Measurements from ENCODE around the gene PLCB2. TPM values are rescaled to one million over a fixed set of nuclear protein-coding genes. Genes with fewer than 3 reads are reported as not detected.

Gene PLCB2
- total and polyA plus RNA-seq, 9 of the 15 experiments (the other 6 are each of a cell fraction or from before 2014, with no cell fraction given), result 0.37 to 12.3 (median 8.0) TPM

GRCh38 chr15:40354408-40355171 lies 46.9 kb upstream of the PLCB2 start (continued):
- peak; percentile 56 to 66 (median 59) for TF ChIP-seq CTCF (IDR thresholded peaks at IDR 0.05 in 2 of 3, conservative IDR thresholded peaks at IDR 0.05 in 1 of 3; ENCODE audit: insufficient read depth in 2 of 3, low read depth in 1 of 3, low read length in 3 of 3)
- no peak for TF ChIP-seq ZFP30 (CRISPR knock-in tag; IDR thresholded peaks at IDR 0.05; ENCODE audit: borderline replicate concordance)
- TF ChIP-seq HNRNPLL (IDR thresholded peaks at IDR 0.05; ENCODE audit: low read depth, low read length, poor library complexity, severe bottlenecking), result no peak
- no peak for TF ChIP-seq ZNF316 (IDR thresholded peaks at IDR 0.05)
- TF ChIP-seq KAT7 (CRISPR knock-in tag; IDR thresholded peaks at IDR 0.05; ENCODE audit: borderline replicate concordance), result no peak
- peak; percentile 75 for TF ChIP-seq ZNF740 (CRISPR knock-in tag; IDR thresholded peaks at IDR 0.05)
- no peak for TF ChIP-seq ZNF740 (tag; IDR thresholded peaks at IDR 0.05)
- TF ChIP-seq DPF2 (IDR thresholded peaks at IDR 0.05), result 0 out of 2 replicates have a peak, but pooled peaks have one; percentile 16
- TF ChIP-seq ZNF561 (CRISPR knock-in tag; conservative IDR thresholded peaks at IDR 0.05), result no peak
- no peak for TF ChIP-seq COPS2 (conservative IDR thresholded peaks at IDR 0.05)
- no peak for TF ChIP-seq SAFB2 (IDR thresholded peaks at IDR 0.05; ENCODE audit: borderline replicate concordance, low read depth, low read length, severe bottlenecking)
- TF ChIP-seq POLR3G (IDR thresholded peaks at IDR 0.05; ENCODE audit: extremely low read depth, insufficient read length, insufficient replicate concordance), result no peak
- no peak for TF ChIP-seq RBM34 (IDR thresholded peaks at IDR 0.05; ENCODE audit: borderline replicate concordance, insufficient read depth, low read length)
- no peak for TF ChIP-seq PURB (CRISPR knock-in tag; IDR thresholded peaks at IDR 0.05; ENCODE audit: low read depth)
- TF ChIP-seq RBM25 (IDR thresholded peaks at IDR 0.05; ENCODE audit: low read depth, low read length, severe bottlenecking), result no peak
- no peak for TF ChIP-seq SOX6 (IDR thresholded peaks at IDR 0.05)
- TF ChIP-seq RNF2 (IDR thresholded peaks at IDR 0.05), result no peak
- TF ChIP-seq PRDM10 (IDR thresholded peaks at IDR 0.05; ENCODE audit: partially characterized antibody), result no peak
- no peak for TF ChIP-seq FOS (IDR thresholded peaks at IDR 0.05; ENCODE audit: extremely low read depth, insufficient read length)
- no peak for TF ChIP-seq ZNF79 (CRISPR knock-in tag; IDR thresholded peaks at IDR 0.05; ENCODE audit: low read depth)
- TF ChIP-seq ZNF133 (CRISPR knock-in tag; IDR thresholded peaks at IDR 0.05), result no peak
- no peak for TF ChIP-seq HSF4 (CRISPR knock-in tag; IDR thresholded peaks at IDR 0.05; ENCODE audit: borderline replicate concordance)
- TF ChIP-seq KHSRP (IDR thresholded peaks at IDR 0.05), result no peak
